HepG2 (cell line): ENCODE data around the gene VSIG10L2. TPM values are rescaled to one million over a fixed set of nuclear protein-coding genes. Genes with fewer than 3 reads are reported as not detected.

Experiments
- ATAC-seq: fragments of 200-7000 bp; cut with Tn5 transposase; 3 replicates; pipeline ENCODE4 v1.9.1; 2020; ENCODE audit warnings: mild to moderate bottlenecking, moderate library complexity
- BruUV-seq: library from RNA; stranded (reverse); fragments of 400-500 nt; replicated peaks from 2 replicates; lab custom pipeline; 2021; lab: Mats Ljungman, UMichigan
- CTCF ChIA-PET: fragments of 300-600 bp; formaldehyde crosslinking; extraction: SDS; loops from one replicate; lab custom pipeline; 2021; ENCODE audit warnings: low total read pairs, inconsistent platforms, low intra/inter-chr PET ratio; lab: Yijun Ruan, JAX
- POLR2A ChIA-PET: fragments of 350-600 bp; sonication (Branson Sonifier 250); formaldehyde crosslinking; loops from one replicate; lab custom pipeline; 2020; ENCODE audit warnings: antibody characterized with exemption, inconsistent platforms; lab: Yijun Ruan, JAX
- DNase-seq: peaks from one replicate; pipeline ENCODE4 v3.0.0-alpha.2; 2015; ENCODE audit warnings: low spot score
- FAIRE-seq: peaks from 3 replicates; lab custom pipeline; 2011; peaks lifted over from hg19 to GRCh38; lab: Jason Lieb, UNC
- H2AFZ ChIP-seq: one replicate; pipeline ENCODE4 v1.6.1; 2011; ENCODE audit warnings: low read length, inconsistent platforms
- H3K27ac ChIP-seq: fragments of 300-600 bp; 3 replicates; pipeline ENCODE4 v1.8.0; 2011; ENCODE audit warnings: mixed run types, mild to moderate bottlenecking, mixed read lengths, low read length, inconsistent platforms; ENCODE audit not compliant: insufficient read depth; ENCODE audit errors: extremely low read length
- H3K27me3 ChIP-seq, 2 experiments: fragments of 200-600 bp in 1 of 2; 2 replicates in 1 of 2; 3 replicates in 1 of 2; pipeline versions ENCODE4 v1.6.0 to v1.8.0; 2011; ENCODE audit warnings: low read length in 2 of 2, mild to moderate bottlenecking in 2 of 2, moderate library complexity in 2 of 2, inconsistent platforms in 1 of 2; ENCODE audit not compliant: insufficient read depth in 2 of 2, control insufficient read depth in 1 of 2
- H3K36me3 ChIP-seq, 2 experiments: fragments of 200-600 bp in 1 of 2; replicated peaks in 1 of 2; 2 replicates in 1 of 2; 3 replicates in 1 of 2; pipeline versions ENCODE4 v1.5.1 to v1.8.0; 2011; ENCODE audit warnings: low read length in 2 of 2, inconsistent platforms in 1 of 2; ENCODE audit not compliant: insufficient read depth in 2 of 2, control insufficient read depth in 1 of 2
- H3K4me1 ChIP-seq: 2 replicates; pipeline ENCODE4 v1.5.1; 2012; ENCODE audit warnings: low read length, inconsistent platforms; ENCODE audit not compliant: insufficient read depth
- H3K4me2 ChIP-seq: 2 replicates; pipeline ENCODE4 v1.6.0; 2011; ENCODE audit warnings: low read depth, low read length, inconsistent platforms
- H3K4me3 ChIP-seq, 3 experiments: fragments of 200-600 bp in 1 of 3; sonication (generic), shearing (Covaris generic) in 1 of 3; replicated peaks in 1 of 3; 2 replicates each; pipeline ENCODE4 v1.5.1; 2011 to 2016; ENCODE audit warnings: low read length in 3 of 3, inconsistent platforms in 2 of 3, low read depth in 2 of 3, mild to moderate bottlenecking in 2 of 3, control low read depth in 1 of 3, mixed read lengths in 1 of 3; ENCODE audit not compliant: insufficient read depth in 1 of 3
- H3K79me2 ChIP-seq: one replicate; pipeline ENCODE4 v1.6.1; 2011; ENCODE audit warnings: low read length, inconsistent platforms; ENCODE audit not compliant: insufficient read depth
- H3K9ac ChIP-seq: 2 replicates; pipeline ENCODE4 v1.6.0; 2011; ENCODE audit warnings: mild to moderate bottlenecking, low read depth, low read length, inconsistent platforms; ENCODE audit not compliant: insufficient read depth
- H3K9me3 ChIP-seq: 2 replicates; pipeline ENCODE4 v1.5.1; 2012; ENCODE audit warnings: mild to moderate bottlenecking, low read length
- H4K20me1 ChIP-seq: 2 replicates; pipeline ENCODE4 v1.6.0; 2011; ENCODE audit warnings: inconsistent platforms, mild to moderate bottlenecking, low read length, moderate library complexity; ENCODE audit not compliant: insufficient read depth
- ETS1 ChIP-seq: sonication (generic); formaldehyde crosslinking; IDR thresholded peaks from 2 replicates; pipeline ENCODE4 v1.4.0; 2020; ENCODE audit warnings: missing genetic modification reagents
- FOSL1 ChIP-seq: sonication (generic); formaldehyde crosslinking; IDR thresholded peaks from 2 replicates; pipeline ENCODE4 v1.9.0; 2021; ENCODE audit warnings: missing genetic modification reagents, borderline replicate concordance
- NRL ChIP-seq: sonication (generic); formaldehyde crosslinking; IDR thresholded peaks from 2 replicates; pipeline ENCODE4 v1.5.0; 2020; ENCODE audit warnings: missing genetic modification reagents, mild to moderate bottlenecking, moderate library complexity, borderline replicate concordance
- ZNF180 ChIP-seq: sonication (generic); formaldehyde crosslinking; IDR thresholded peaks from 2 replicates; pipeline ENCODE4 v1.4.0; 2020; ENCODE audit warnings: low read depth, missing genetic modification reagents, borderline replicate concordance
- ZNF44 ChIP-seq: sonication (generic); formaldehyde crosslinking; IDR thresholded peaks from 2 replicates; pipeline ENCODE4 v1.5.1; 2020; ENCODE audit warnings: mild to moderate bottlenecking, missing genetic modification reagents
- ZNF512 ChIP-seq: sonication (generic); formaldehyde crosslinking; IDR thresholded peaks from 2 replicates; pipeline ENCODE4 v1.4.0; 2020; ENCODE audit warnings: mild to moderate bottlenecking, missing genetic modification reagents
- WGBS: methylation state at CpG from one replicate; pipeline ENCODE4 v1.1.6; 2017; ENCODE audit warnings: low lambda C conversion rate; 5-methylcytosine and 5-hydroxymethylcytosine counted together
- in situ Hi-C: cut with HindIII; loops from 2 replicates; pipeline ENCODE4 v1.10.0; 2017; ENCODE audit warnings: low pct_unique_long_range_greater_than_20kb; ENCODE audit not compliant: extremely low pct_ligation_motif_present
- intact Hi-C: fragments of 100-400 bp; cut with micrococcal nuclease; formaldehyde crosslinking; loops from one replicate; pipeline ENCODE4 v1.10.0; 2022; ENCODE audit not compliant: unreplicated experiment
- polyA plus RNA-seq, 8 experiments: library from polyadenylated mRNA; depleted of rRNA in 3 of 8; stranded (reverse) in 7 of 8; unstranded in 1 of 8; fragments of >200 nt; fragmentation: Illumina TruSeq in 4 of 8; extraction: Trizol in 4 of 8; gene quantifications; 2 replicates each; pipeline versions ENCODE4 v1.2.1 to v1.2.3, GENCODE V29; 2011 to 2016; ENCODE audit warnings: low read depth in 4 of 8, missing spikeins in 1 of 8, mixed read lengths in 1 of 8; ENCODE audit not compliant: insufficient read depth in 1 of 8
- total RNA-seq, 5 experiments: library from RNA; depleted of rRNA; stranded (reverse); fragments of >200 nt; fragmentation: Illumina TruSeq; extraction: Trizol; gene quantifications; 2 replicates each; pipeline ENCODE4 v1.2.3, GENCODE V29; 2016; ENCODE audit warnings: low read depth in 1 of 5

The VSIG10L2 gene
- total and polyA plus RNA-seq, 2 of the 13 experiments (the other 11 are each of a cell fraction or from before 2014, with no cell fraction given), result 0.21 TPM; not detected in 1

- TF ChIP-seq ETS1 (CRISPR knock-in tag), result no peak
Measured at GRCh38 chr11:125946712-125947418, 1.0 kb downstream of the VSIG10L2 start (continued).

- Histone ChIP-seq H3K9ac (no peak overlapping the region), H3K4me1 (peaks cover 51% of the 10 kb centered on the region), H3K4me3 (no peak overlapping the region), H3K27ac (no peak overlapping the region), H3K79me2 (no peaks in the 10 kb centered on the region), H2AFZ (no peak overlapping the region), H3K36me3 (no peaks in the 10 kb centered on the region), H3K9me3 (no peaks in the 10 kb centered on the region)
- ChIA-PET CTCF (no interaction called here), POLR2A (no interaction called here)
- ATAC-seq (no peak), DNase-seq (no peak)
- WGBS, result 65% methylated on average over 9 of the region's 24 CpGs
- TF ChIP-seq ZNF180 (CRISPR knock-in tag) (no peak), ZNF44 (CRISPR knock-in tag) (no peak), FOSL1 (CRISPR knock-in tag) (no peak), NRL (CRISPR knock-in tag) (0 out of 2 replicates have a peak, but pooled peaks have one; percentile 22), ZNF512 (CRISPR knock-in tag) (no peak)
- TF ChIP-seq, all 625 proteins: peak for 1
- in situ Hi-C loops, result no loop called here
- FAIRE-seq, result no peak
- no TSS peak for BruUV-seq
- H3K4me2 ChIP-seq, result no peak overlapping the region
- H4K20me1 ChIP-seq, result no peaks in the 10 kb centered on the region
- peaks cover 0 to 3% of the 10 kb centered on the region in 2 experiments; a peak in 1 of 5 replicates for H3K27me3 ChIP-seq
- intact Hi-C loops, result no loop called here
Measured at GRCh38 chr11:125947419-125948277, 1.8 kb downstream of the VSIG10L2 start.
